Femur (tissue), 1 donor: ENCODE measurements around the gene PNPLA5.
"Not testable (repeated sequence)": the region's sequence is repeated elsewhere in the genome, so short reads cannot be mapped to it uniquely, and the experiment has no call there.

ENCODE experiments used
- DNase-seq: peaks from one replicate; pipeline ENCODE4 v3.0.0-alpha.2; 2017

PNPLA5 gene

DNA sequence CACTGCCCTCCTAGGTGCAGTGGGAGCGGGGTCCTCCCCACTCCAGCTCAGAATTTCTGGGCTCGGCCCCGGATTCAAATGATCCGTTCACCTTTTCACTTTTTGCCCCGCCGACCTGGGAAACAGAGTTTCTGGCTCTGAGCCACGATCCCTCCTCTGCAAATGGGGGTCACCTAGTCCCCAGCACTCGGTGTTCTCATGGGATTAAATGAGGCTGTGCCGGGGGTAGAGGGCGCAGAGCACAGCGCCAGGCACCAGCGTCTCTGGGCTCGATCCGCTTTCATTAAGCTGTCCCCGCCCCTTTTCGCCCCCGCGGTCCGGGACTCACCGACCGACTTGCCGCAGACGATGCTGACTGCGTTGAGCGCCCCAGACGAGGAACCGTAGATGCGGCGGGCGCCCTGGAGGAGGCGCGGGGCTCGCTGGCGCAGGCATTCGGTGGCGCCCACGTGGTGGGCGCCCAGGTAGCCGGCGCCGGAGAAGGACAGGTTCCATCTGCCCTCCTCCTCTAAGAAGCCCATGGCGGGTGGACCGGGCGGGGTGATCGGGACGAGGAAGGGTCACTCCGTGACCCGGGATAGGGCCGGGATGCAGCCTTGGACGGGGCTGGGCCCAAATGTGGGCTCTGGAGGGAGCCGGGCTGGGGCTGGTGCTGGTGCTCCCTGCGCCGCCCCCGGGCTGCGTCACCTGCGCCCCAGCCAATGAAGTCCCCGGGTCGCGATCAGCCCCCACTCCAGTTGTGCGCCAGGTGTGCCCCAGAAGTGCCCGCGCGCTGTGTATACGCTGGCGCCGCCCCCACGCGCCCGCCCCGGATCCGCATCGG lies at the start of gene PNPLA5:
Gene PNPLA5 (minus strand): TSS at position 654 of the 823 bp plus-strand sequence. CDS start 133 bp downstream, at position 521.
- DNase-seq = no peak

DNA sequence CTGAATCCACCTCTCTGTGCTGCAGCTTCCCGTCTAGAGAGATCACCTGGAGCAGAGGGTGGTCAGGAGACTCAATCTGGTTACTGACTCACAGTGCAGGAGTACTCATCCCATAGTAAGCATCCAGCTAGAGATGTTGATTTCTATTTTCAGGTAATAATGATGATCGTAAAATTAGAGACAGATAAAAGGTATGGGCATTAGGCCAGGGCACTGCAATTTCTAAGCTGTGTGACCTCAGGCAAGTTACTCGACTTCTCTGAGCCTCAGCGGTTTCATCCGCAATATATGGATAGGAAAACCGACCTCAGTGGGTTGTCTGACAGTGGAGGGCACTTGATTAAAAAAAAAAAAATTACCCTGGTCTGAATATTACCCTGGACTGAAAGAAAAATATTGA lies 49.6 kb upstream of the PNPLA5 start:
- DNase-seq = no peak

- no peak for DNase-seq
Observed at GRCh38 chr22:43931771-43932170, 40.0 kb upstream of the PNPLA5 start.

DNA sequence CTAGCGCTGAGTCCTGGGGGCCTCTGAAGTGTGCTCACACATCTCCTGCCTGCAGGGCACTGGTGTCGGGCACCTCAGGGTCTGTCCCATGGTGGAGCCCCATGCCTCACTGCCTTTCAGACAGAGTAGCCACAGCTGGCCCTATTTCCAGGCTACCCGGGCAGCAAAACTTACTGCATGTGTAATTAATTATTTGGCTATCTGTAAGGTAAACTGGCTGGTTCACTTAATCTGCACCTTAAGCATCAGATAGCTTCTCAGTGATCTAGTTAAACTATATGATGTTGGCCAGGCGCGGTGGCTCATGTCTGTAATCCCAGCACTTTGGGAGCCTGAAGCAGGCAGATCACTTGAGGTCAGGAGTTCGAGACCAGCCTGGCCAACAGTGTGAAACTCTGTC lies 37.1 kb upstream of the PNPLA5 start:
- DNase-seq = no peak

DNA sequence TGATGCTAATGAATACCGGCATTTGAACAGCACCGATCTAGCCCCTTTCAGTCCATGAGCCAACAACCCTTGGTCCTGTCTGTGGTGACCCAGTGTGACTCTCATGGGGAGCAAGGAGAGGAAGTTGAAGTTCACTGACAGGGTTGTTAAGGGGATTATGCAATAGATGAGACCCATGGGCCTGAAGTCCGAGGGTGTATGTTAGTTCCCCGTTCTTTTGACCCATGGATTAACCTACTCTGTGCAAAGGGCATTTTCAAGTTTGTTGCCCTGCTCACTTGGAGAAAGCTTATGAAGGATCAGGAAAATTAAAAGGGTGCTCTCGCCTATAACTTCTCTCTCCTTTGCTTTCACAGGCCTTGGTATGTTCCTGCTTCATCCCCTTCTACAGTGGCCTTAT lies 36.7 kb upstream of the PNPLA5 start:
- no peak for DNase-seq

DNA sequence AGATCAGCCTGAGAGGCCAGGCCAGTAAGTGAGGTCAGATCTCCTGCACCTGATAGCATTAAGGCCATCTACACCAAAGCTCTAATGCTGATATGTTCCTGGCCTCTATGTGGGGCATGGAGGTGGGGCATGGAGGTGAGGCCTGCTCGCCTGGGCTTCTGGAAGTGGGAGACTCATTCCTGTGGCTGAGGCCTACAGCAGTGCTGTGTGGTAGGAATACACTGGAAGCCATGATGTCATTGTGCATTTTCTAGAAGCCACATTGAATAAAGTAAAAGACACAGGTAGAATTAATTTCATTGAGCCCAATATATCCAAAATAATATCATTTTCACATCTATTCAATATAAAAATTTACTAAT lies 34.5 kb upstream of the PNPLA5 start:
- no peak for DNase-seq

GRCh38 chr22:43925433-43926348 lies 33.9 kb upstream of the PNPLA5 start:
- DNase-seq = no peak

- no peak for DNase-seq
Observed at GRCh38 chr22:43924877-43925276, 33.1 kb upstream of the PNPLA5 start.

DNA sequence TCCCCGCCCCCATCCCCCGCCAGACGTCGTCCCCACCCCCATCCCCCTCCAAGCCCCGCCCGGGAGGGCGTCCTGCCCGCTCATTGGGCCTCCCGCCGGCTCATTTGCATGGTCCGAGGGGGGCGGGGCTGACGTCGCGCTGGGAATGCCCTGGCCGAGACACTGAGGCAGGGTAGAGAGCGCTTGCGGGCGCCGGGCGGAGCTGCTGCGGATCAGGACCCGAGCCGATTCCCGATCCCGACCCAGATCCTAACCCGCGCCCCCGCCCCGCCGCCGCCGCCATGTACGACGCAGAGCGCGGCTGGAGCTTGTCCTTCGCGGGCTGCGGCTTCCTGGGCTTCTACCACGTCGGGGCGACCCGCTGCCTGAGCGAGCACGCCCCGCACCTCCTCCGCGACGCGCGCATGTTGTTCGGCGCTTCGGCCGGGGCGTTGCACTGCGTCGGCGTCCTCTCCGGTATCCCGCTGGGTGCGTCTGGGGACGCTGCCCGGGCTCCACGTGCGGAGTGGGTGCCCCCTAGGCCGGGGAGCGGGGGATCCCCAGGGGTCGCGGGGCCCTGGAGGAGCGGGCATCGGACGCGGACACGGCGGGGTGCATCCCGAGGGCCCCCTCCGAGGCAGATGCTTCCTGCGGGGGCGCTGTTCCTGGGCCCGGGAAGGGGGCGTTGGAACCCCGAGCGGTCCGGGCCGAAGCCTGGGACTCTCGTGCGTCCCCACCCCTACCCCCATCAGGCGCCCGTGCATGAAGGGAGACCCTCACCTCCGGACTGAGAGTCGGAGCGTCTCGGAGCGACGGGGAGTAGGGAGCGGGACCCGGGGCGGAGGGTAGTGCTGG lies 32.0 kb upstream of the PNPLA5 start, which contains the start of gene PNPLA3:
Gene PNPLA3 (plus strand): TSS at position 175 of the 834 bp plus-strand sequence. CDS start 107 bp downstream, at position 282.
- DNase-seq = peak; percentile 95

GRCh38 chr22:43923191-43923590 lies 31.4 kb upstream of the PNPLA5 start:
- no peak for DNase-seq

DNA sequence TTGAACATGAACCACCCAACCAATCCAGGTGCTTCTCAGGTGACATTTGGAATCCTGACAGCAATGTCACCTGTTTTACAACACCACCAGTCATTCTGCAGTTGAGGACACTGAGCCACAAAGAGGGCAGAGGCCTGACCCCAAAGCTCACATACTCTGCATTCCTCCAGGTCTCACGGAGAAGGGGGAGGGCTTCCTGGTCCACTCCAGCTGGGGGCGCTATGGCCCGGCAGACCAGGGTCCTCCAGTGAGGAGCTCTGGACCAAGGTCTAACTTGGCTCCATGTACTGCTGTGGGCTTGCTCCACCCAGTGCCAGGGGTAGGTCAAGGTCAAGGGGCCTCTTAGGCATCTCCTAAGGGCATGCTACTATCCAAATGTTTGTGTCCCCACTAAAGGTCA lies 30.3 kb upstream of the PNPLA5 start:
- no peak for DNase-seq

- peak; percentile 68 for DNase-seq
Observed at GRCh38 chr22:43921370-43921769, 29.6 kb upstream of the PNPLA5 start.

- no peak for DNase-seq
Observed at GRCh38 chr22:43919106-43919973, 27.5 kb upstream of the PNPLA5 start.

GRCh38 chr22:43917521-43917920 lies 25.7 kb upstream of the PNPLA5 start:
- no peak for DNase-seq

DNA sequence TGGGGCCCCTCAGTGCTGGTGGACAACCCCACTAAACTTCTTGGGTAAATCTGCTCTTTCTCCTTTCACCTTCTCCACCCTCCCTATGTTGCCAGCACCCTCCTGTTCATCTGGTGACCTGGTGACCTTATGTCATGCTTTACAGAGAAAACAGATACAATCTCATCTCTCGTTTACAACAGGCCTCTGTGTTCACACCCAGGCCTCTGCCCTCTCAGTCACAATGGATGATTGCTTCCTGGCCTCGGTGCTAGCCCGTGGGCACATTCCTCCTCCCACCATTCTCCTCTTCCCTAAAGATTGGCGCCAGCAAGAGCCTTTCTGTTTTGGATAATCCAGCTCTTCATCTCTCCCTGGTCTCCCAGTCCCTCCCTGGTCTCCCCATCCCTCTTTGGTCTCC lies 19.5 kb upstream of the PNPLA5 start:
- no peak for DNase-seq

DNA sequence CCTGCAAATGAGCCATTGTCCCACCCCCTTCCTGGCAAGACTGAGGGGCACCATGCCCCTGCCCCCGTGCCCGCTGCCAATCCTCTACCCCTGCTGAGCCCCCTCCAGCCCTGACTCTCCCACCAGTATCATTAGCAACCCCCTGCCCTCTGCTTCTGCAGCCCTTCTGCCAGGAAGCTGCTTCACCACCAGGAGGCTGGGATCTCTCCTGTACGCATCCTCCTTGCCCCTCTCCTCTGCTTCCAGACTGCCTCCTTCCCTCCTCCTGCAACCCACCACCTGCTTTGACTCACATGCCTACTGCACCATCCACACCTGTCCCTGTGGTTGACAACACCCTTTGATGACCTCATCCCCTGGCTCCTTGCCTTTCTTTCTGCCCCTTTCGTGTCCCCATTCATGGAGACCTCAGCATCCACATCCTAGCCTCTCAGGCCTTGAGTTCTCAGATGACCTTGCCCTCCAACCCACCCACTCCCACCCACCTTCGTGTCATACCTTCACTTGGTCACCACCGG lies 18.4 kb upstream of the PNPLA5 start:
- DNase-seq = no peak

DNA sequence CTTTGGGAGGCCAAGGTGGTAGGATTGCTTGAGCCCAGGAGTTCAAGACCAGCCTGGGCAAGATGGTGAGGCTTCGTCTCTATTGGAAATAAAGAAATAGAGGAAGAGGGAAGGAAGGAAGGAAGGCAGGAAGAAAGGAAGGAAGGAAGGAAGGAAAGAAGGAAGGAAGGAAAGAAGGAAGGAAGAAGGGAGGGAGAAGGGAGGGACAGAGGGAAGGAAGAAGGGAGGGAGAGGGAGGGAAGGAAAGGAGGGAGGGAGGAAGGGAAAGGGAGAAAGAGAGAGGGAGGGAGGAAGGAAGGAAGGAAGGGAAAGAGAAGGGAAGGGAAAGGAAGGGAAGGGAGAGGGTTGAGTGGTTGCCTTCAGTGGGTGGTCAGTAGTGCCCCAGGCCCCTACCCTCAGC lies 17.9 kb upstream of the PNPLA5 start:
- DNase-seq = no peak

GRCh38 chr22:43905681-43906080 lies 13.9 kb upstream of the PNPLA5 start:
- no peak for DNase-seq

GRCh38 chr22:43904412-43904811 lies 12.6 kb upstream of the PNPLA5 start:
- DNase-seq = not testable (repeated sequence)

DNA sequence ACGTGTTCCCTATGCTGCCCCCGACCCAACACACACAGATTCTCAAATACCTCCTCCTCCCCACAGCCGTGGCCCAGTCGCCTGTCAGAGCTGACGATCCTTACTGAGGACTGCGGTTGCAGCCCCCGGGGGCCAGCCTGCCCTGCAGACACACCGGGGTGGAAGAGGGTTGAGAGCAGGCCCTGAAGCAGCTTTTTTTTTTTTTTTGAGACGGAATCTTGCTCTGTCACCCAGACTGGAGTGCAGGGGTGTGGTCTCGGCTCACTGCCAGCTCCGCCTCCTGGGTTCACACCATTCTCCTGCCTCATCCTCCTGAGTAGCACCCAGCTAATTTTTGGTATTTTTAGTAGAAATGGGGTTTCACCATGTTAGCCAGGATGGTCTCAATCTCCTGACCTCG lies 11.2 kb upstream of the PNPLA5 start:
- not testable (repeated sequence) for DNase-seq

GRCh38 chr22:43901976-43902643 lies 10.3 kb upstream of the PNPLA5 start:
- no peak for DNase-seq
